Activated CD4-positive, alpha-beta T cell treated with anti-CD3 and anti-CD28 coated beads, Interleukin-2, amount 50 U/mL, for 1 hour (primary cell): ENCODE results near the gene SYNPO2.
"Not testable (repeated sequence)": the region's sequence is repeated elsewhere in the genome, so short reads cannot be mapped to it uniquely, and the experiment has no call there.

ENCODE experiments used
- DNase-seq: peaks from one replicate; pipeline ENCODE4 v3.0.0-alpha.2; 2020

Gene SYNPO2

DNA sequence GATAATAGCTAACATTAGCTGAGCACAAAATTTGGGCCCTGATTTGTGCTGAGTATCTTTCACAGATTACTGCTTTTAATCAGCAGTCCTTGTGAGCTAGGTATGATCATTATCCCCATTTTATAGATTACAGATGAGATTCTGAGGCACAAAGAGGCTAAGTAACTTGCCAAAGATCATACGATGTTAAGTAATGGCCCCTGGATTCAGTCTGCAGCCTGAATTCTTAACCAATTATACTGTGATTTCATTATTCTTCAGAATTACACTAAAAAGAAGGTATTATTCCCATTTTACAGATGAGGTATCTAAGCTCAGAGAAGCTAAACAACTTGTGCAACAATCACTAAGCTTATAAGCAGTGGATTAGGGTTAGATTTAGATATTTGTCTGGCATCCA, 149.1 kb downstream of the SYNPO2 start:
- no peak for DNase-seq

DNA sequence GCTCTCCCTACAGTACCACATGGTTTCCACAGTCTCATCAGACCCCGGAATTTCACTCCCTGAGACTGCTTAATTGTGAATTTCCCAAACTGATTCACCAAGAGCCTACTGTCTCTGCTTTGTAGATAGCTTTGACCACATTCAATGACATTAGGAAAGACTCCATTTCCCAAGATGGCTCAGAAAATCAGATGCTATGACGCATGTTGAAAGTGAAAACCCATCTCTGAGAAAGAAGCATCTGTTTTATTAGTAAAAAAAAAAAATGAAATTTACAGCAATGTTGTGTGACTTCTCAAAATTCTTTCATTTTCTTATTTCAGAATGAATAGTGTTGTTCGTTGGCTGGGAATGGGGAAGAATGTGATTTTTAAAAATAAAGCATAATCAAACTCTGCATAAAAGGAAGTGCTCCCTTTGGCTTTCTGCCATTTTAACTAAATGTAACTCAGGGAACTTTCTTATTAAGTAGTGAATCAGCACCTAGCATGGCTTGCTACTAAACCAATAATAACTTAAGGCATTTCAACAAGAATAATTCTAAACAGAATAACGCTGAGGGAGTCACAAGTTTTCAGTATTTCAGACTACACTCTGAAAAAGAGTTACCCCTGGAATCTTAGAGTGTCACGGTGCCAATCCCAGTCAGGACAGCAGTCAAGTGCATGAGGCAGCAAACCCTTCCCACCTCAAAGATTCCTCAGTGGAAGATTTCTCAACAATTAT, 149.6 kb downstream of the SYNPO2 start:
- DNase-seq, result no peak

DNA sequence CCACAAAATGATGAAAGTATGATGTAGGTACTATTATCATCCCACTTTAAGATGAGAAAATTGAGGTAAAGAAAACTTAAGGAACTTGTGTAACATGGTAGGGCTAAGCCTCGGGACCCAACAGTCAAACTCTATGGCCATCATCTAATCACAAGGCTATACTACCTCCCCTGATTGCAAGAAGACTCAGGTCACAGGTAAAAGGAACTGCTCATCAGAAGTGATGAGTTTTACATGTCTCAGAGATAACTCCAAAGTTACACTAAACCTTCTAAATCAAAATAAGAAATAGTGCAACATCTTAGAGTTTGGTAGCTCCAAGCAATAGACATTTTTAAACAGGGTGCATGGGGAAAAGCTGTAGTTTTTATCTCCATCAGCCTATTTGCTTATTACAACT, 150.5 kb downstream of the SYNPO2 start:
- no peak for DNase-seq

DNA sequence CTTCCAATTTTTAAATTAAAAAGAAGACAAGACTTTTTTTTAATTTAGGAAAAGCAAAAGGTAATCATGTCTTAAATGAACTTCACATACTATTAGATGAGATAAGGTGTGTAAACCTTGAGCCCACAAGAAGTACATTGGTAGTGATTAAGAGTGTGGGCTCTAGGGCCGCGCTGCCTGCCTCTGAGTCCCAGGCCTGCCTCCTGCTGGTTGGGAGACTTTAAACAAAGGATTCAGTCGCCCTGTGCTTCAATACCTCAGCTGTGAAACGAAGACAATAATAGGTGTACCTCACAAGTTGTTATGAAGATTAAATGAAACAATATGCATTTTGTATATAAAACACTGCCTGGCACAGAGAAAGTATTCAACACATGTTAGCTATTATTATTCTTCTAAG, 151.1 kb downstream of the SYNPO2 start:
- no peak for DNase-seq

DNA sequence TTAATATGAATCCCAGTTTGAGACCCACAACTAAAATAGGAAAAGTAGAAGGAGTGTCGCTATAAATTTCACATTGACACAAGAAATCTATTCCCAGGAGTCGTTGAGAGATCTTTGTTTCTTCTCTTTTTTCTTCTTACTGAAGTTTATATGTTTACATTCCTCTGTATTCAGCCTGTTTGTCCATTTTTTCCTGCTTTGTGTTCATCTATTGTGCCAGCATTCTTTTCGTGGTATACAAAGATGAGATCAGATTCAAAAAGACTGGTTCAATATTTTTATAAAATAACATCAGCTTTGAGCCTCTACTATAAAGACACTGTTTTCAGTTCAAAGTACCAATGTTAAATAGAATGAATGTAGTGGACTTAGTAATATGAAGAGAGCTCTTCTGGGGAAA, 151.6 kb downstream of the SYNPO2 start:
- DNase-seq, result no peak

DNA sequence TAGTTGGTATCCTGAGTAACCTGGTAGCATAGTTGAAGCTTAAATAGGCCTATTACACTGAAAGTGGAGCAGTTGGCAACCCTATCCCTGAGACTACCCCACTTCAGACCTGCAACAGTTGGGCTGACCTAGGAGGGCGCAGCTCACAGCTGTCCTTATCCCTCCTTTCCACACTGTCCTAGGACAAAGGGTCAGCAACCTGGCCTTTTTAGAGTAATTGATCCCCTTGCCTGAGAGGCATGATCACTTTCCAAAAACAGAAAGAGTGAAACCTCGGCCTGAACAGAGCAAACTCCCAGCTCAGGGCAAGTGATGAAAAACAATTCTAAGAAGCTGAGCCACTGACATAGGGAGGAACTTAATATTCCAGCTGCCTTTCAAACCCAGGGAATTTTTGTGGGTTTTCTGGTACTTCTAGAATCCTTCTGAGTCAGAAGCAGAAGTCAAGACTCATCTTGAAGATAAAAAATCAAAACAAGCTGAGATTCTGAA, 152.1 kb downstream of the SYNPO2 start:
- DNase-seq, result no peak

DNA sequence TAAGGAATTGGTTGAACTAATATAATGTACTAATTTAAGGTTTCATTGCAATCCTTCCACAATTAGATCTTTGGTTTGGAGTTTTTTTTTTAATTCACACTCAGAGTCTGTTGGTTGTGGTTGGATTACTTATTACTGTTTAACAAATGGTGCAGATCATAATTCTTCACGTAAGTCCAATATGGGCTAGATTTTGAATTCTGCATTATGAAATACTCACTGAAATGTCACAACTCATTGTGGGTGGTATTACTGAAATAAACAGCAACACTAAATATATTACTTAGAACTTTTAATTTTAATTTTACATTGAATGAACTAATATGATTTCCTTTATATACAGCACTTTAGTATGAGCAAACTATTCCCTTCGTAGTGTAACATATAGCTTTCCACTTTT, 152.7 kb downstream of the SYNPO2 start:
- no peak for DNase-seq

DNA sequence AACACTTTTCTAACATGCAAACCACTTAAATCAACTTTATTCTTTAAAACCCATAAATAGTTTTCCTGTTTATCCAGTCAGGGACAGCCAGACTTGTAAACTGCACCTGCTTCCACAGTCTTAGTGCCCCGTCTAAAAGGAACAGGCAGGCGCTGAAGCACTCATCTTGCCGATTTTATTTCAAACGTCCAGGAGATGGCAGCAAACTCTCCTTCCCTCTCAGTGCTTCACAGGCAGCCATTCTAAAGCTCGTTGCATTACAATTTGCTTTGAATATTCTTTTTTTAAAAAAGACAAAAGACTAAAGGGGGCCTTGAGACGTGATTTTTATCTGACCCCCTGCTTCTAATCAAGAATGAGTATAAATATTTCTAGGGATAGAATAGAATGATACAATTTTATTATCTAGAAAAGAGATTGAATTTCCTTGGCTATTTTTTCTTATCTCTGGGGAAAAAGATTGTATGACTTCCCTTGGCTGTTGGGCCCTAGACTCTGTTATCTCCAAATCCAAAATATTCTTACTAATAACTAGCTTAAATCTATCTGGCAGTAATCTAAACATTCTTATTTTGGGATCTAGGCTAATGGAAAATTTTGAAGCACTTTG, 153.4 kb downstream of the SYNPO2 start:
- peak; percentile 37 for DNase-seq

DNA sequence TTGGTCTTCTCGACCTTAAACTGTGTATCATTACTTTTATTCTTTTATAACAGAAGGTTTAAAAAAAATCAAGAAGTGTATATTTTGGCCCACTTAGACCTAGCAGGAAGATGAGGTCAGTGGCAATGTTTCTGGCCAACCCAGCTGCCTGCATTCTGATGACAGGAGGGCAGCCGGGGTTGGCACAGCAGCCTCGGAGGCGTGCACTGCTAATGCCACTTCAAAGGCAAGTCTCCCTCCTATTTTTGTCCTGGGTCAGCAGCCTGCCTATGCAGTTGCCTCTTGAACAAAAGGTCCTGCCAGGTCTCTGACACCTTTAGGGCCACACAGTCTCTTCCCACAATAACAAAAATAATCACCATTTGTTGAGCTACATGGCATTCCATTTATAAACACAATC, 157.6 kb downstream of the SYNPO2 start:
- DNase-seq, result no peak

DNA sequence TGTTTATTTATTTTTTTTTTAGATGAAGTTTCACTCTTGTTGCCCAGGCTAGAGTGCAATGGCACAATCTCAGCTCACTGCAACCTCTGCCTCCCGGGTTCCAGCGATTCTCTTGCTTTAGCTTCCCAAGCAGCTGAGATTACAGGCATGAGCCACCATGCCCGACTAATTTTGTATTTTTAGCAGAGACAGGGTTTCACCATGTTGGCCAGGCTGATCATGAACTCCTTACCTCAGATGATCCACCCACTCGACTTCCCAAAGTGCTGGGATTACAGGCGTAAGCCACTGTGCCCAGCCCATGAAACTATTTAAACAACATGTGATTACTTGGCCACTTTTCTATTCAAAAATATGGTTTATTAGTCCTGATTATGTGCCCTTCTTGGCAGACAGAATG, 158.4 kb downstream of the SYNPO2 start:
- DNase-seq, result not testable (repeated sequence)

DNA sequence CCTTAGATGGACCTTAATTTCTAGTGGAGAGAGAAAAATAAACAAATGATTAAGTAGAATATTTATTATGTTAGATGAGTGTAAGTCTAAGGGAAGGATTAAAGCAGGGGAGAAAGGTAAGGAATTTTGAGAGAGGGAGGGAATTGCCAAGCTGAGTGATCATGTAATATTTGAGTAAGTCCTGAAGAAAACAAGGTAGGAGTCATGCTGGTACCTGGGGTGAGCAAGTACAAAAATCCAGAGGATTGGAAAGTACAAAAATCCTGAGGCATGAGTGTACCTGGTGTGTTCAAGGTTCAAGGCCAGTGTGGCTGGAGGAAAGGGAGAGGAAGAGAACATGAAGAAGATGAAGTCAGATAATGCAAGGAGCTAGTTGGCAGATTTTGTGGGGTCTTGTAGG, 159.8 kb downstream of the SYNPO2 start:
- DNase-seq, result no peak

DNA sequence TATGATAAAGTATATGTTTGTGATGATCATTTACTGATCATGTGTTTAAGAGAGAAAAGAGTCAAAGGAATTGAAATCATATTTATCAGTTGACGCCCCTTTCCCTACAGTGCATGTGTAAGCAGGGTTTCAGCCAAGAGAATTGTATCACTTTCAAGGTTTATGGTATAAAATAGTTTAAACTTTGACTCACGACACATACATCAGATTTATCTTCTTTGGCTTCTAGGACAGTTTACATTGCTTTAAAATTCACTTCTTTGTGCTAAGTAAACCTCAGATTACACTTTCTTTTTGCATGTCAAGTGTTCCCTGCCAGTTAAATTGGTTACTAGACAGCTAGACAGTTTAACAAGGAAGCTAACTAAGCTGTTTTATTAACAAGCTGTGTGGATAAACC, 160.7 kb downstream of the SYNPO2 start:
- DNase-seq, result no peak

DNA sequence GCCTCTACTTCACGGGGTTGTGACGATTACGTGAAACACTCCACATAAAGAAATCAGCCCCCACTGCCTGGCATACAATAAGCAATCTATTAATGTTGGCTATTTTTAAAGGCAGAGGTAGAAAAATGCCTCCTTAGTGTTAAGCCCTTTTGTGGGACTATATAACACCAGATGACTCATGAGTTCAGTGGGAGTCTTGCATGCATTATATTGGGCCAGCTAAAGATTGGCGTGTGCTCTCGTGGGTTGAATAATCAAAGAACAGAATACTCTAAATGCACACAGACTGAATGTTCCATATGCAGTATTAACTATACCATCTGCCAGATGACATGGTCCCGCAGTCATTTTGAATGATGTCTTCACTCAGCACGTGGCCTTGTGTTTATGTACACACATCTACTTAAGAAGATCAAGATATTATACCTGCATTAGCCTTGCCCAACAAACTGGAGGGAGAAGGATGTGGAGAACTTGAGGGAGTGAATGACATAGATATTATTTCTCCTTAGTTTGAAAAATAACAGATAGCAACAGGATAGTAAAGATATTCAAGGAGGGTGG, 162.0 kb downstream of the SYNPO2 start:
- no peak for DNase-seq

DNA sequence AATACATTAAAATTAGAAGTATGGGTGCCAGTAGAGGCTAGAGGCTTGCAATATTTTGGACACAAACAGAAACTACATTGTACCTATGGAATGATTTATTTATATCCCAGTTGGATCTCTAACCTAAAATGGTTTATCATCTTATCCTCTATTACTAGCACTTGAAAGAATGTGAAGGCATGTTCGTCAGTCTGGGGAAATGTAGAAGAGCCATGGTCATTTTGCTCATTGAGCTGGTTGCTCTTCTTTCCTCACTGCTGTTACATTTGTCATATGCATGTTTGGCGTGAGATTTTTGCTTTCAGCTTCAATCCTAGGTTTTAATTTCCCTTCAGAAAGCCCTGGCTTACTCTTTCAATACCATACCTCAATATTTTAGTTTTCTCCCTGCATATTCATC, 164.6 kb downstream of the SYNPO2 start:
- no peak for DNase-seq

DNA sequence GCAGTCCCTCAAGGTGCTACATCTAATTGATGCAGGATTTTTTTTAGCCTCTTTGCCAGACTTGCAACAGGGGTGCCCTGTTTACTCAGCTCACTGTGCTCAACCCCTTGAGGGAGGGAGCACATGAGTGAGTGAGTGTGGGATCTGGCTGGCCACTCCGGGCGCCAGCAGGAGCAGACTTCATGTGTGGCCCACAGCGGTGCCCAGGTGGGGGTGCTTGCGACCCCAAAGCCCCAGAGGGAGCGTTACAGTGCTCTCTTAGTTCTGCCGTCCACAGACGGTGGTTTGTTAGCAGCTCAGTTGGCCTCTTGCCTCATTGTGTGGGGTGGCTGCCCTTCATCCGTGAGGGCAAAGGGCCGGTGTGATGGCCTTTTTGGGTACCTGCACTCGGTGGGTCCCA, 165.3 kb downstream of the SYNPO2 start:
- no peak for DNase-seq

DNA sequence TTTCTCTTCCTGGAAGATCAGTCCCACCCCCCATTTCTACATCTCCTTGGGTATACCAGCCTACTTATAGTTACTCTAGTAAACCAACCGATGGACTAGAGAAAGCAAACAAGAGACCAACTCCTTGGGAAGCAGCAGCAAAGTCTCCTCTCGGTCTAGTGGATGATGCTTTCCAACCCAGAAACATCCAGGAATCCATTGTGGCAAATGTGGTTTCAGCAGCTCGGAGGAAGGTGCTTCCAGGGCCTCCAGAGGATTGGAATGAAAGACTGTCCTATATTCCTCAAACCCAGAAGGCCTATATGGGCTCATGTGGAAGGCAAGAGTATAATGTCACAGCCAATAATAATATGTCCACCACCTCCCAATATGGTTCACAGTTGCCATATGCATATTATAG, 168.8 kb downstream of the SYNPO2 start:
- DNase-seq, result no peak

DNA sequence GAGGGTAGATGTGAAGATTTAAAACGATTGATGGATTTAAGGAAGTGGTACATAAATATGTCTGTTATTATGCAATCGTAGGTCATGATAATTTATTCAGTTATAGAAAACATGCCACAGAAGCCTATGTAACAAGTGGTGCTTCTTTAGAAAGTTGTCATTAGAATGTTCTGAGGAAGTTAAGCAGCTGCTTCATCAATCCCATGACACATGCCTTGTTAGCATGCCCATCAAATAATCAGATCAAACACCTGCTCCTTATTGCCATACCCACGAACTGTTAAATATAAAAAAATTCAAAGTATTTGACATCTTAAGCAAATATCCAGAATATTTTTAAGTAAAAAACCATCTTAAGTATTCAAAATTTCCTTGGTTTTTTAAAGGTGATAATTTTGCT, 170.6 kb downstream of the SYNPO2 start:
- no peak for DNase-seq

DNA sequence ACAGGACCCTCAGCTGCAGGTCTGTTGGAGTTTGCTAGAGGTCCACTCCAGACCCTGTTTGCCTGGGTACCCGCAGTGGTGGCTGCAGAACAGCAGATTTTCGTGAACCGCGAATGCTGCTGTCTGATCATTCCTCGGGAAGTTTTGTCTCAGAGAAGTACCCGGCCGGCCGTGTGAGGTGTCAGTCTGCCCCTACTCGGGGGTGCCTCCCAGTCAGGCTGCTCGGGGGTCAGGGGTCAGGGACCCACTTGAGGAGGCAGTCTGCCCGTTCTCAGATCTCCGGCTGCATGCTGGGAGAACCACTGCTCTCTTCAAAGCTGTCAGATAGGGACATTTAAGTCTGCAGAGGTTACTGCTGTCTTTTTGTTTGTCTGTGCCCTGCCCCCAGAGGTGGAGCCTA, 178.5 kb downstream of the SYNPO2 start:
- not testable (repeated sequence) for DNase-seq

DNA sequence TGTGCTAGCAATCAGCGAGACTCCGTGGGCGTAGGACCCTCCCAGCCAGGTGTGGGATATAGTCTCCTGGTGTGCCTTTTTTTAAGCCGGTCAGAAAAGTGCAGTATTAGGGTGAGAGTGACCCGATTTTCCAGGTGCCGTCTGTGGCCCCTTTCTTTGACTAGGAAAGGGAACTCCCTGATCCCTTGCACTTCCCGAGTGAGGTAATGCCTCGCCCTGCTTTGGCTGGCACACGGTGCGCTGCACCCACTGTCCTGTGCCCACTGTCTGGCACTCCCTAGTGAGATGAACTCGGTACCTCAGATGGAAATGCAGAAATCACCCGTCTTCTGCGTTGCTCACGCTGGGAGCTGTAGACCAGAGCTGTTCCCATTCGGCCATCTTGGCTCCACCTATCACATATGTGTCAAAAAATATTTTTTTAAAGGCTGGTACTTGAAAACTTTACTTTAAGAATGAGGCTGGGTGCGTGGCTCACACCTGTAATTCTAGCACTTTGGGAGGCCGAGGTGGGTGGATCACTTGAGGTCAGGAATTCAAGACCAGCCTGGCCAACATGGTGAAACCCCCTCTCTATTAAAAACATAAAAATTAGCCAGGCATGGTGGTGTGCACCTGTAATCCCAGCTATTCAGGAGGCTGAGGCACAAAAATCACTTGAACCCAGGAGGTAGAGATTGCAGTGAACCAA, 179.2 kb downstream of the SYNPO2 start:
- not testable (repeated sequence) for DNase-seq

DNA sequence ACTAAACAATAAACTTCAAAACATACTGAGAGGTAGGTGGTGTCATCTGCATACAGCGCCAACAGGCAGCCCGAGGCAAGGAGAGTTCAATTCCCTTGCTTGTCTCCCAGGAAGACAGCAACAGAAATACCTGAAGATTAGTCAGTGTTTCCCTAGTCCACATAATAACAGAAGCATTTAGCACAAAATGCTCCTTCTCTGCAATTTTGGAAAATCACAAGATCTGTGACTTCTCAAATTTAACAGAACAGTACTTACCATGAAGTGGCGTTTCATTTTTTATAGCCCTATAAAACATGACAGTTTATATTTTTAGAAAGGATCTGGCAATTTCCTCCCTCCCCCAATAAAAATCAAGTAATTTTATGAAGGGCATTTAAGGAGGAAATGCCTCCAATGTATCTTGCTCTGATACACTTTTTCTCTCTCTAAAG, 179.9 kb downstream of the SYNPO2 start:
- no peak for DNase-seq

DNA sequence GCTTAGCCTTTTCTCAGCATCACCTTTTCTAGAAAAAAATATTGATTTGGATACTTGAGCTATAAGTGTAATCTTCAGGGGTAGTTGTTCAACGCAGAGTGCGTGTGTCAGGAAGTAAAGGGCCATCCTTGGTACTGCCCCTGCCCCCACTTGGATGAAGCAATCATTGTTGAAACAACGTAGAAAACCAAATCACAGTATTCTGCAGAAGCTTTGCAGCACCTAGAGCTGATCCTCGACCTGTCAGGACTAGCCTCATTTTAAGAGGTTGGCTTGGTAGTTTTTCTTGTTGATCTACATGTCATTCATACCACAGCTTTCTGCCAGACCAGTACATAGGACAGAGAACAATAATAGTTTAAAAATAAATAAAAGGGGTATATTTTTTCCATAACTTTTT, 181.6 kb downstream of the SYNPO2 start:
- DNase-seq, result no peak

DNA sequence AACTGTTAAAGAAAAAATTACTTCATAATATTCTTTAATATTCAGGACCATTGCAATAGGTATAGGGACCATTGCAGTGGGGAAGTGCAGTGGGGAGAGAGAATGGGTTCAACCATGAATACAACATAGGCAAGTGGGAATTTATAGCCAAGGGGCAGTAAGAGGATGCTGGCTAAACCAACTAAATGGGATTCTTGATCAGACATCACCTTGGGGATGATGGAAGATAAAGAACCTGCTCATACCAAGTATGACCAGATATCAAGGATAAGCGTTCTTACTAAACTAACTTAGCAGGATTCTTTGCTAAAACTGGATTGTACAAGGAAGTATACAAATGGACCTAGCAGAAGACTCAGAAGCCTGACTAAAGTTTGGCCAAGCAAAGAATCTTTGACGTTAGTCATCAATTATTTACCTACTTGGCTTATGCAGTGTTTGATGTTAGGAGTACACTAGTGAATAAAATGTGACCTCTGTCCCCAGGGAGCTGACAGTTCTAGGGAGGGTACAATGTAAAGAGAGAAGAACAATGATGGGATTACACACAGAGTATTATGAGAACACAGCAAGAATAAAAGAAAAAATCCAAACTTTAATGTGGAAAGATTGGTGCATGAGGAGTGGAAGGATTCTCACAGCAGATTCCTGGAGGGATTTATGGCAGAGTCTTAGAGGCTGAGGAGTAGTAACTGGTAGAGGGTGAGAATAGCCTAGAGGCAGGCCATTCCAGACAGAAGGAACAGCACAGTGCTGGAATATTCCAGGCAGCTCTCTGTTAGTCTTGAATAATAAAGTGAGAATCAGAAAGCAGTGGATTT, 192.3 kb downstream of the SYNPO2 start:
- DNase-seq, result no peak

DNA sequence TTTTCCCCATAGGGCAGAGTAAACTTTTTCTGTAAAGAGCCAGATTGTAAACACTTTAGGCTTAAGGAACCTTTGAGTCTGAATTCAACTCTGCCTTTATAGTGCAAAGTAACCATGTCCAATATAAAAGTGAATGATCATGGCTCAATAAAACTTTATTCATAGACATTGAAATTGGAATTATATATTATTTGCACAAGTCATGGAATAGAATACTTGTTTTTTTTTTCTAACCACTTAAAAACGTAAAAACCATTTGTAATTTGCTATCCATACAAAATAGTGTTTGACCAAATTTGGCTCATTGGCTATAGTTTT, 192.8 kb downstream of the SYNPO2 start:
- no peak for DNase-seq
